ENCODE measurements around the gene DSCAM.

The DSCAM gene

GRCh38 chr21:40647706-40648105 lies 199.3 kb downstream of the DSCAM start:
- no peak for DNase-seq (ENCODE audit: low read depth)

GRCh38 chr21:40646651-40647050 lies 200.3 kb downstream of the DSCAM start:
- no peak for DNase-seq (ENCODE audit: low read depth)

- no peak for DNase-seq (ENCODE audit: low read depth)
Observed at GRCh38 chr21:40641042-40641441, 205.9 kb downstream of the DSCAM start.

GRCh38 chr21:40640266-40640789 lies 206.6 kb downstream of the DSCAM start:
- DNase-seq (ENCODE audit: low read depth), result no peak

- DNase-seq (ENCODE audit: low read depth), result no peak
Observed at GRCh38 chr21:40639616-40640194, 207.3 kb downstream of the DSCAM start.

GRCh38 chr21:40638466-40639251 lies 208.3 kb downstream of the DSCAM start:
- no peak for DNase-seq (ENCODE audit: low read depth)

- DNase-seq (ENCODE audit: low read depth), result no peak
Observed at GRCh38 chr21:40636026-40636425, 210.9 kb downstream of the DSCAM start.

GRCh38 chr21:40635391-40635790 lies 211.6 kb downstream of the DSCAM start:
- no peak for DNase-seq (ENCODE audit: low read depth)

GRCh38 chr21:40634141-40634540 lies 212.8 kb downstream of the DSCAM start:
- DNase-seq (ENCODE audit: low read depth), result no peak

- DNase-seq (ENCODE audit: low read depth), result no peak
Observed at GRCh38 chr21:40633048-40633447, 213.9 kb downstream of the DSCAM start.

GRCh38 chr21:40631211-40631610 lies 215.7 kb downstream of the DSCAM start:
- no peak for DNase-seq (ENCODE audit: low read depth)

GRCh38 chr21:40625991-40626390 lies 221.0 kb downstream of the DSCAM start:
- no peak for DNase-seq (ENCODE audit: low read depth)

- DNase-seq (ENCODE audit: low read depth), result no peak
Observed at GRCh38 chr21:40623528-40623927, 223.4 kb downstream of the DSCAM start.

- DNase-seq (ENCODE audit: low read depth), result no peak
Observed at GRCh38 chr21:40622531-40622930, 224.4 kb downstream of the DSCAM start.

GRCh38 chr21:40620386-40621145 lies 226.4 kb downstream of the DSCAM start:
- no peak for DNase-seq (ENCODE audit: low read depth)

- DNase-seq (ENCODE audit: low read depth), result no peak
Observed at GRCh38 chr21:40618191-40618973, 228.6 kb downstream of the DSCAM start.

GRCh38 chr21:40616377-40616704 lies 230.6 kb downstream of the DSCAM start:
- DNase-seq (ENCODE audit: low read depth), result no peak

GRCh38 chr21:40615505-40616376 lies 231.2 kb downstream of the DSCAM start:
- no peak for DNase-seq (ENCODE audit: low read depth)

GRCh38 chr21:40613546-40614030 lies 233.4 kb downstream of the DSCAM start:
- no peak for DNase-seq (ENCODE audit: low read depth)

GRCh38 chr21:40610345-40610744 lies 236.6 kb downstream of the DSCAM start:
- no peak for DNase-seq (ENCODE audit: low read depth)

GRCh38 chr21:40606341-40606740 lies 240.6 kb downstream of the DSCAM start:
- no peak for DNase-seq (ENCODE audit: low read depth)

Data from fibroblast of gingiva (primary cell).